Bone marrow (tissue), 2 donors: ENCODE measurements around the gene HBG1.
"Not testable (repeated sequence)": the region's sequence is repeated elsewhere in the genome, so short reads cannot be mapped to it uniquely, and the experiment has no call there.

Experiments
- DNase-seq, 2 donors: peaks; one replicate each; lab custom pipeline; 2025; lab: John Stamatoyannopoulos, UW

Gene HBG1

DNA sequence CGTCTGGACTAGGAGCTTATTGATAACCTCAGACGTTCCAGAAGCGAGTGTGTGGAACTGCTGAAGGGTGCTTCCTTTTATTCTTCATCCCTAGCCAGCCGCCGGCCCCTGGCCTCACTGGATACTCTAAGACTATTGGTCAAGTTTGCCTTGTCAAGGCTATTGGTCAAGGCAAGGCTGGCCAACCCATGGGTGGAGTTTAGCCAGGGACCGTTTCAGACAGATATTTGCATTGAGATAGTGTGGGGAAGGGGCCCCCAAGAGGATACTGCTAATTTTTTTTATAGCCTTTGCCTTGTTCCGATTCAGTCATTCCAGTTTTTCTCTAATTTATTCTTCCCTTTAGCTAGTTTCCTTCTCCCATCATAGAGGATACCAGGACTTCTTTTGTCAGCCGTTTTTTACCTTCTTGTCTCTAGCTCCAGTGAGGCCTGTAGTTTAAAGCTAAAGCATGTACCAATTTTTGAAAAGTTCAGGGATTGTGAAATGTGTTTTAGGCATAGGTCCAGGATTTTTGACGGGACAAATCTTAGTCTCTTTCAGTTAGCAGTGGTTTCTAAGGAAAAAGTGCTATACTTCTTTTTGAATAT, at the start of gene HBG1:
Gene HBG1, minus strand, starts transcription at position 51 of the 590 bp plus-strand sequence. CDS start 53 bp downstream, outside the sequence.
- not testable (repeated sequence) for DNase-seq

DNA sequence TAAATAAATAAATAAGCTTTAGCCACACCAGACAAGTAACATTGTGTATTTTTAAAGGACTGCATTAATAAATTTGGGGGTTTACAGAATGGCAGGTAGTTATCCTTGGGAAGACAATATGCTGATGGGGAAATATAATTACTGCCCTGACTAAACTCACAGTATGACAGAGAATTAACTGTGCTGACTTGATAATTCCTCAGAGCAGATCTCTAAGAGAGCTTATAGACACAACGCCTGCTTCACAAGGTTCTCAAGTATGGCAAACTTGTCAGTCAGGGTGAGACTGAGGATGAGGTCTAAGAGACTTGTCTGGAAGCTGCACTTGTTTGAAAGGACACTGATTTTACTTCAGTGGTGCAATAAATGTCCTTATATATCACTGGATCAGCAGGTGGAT, 48.8 kb upstream of the HBG1 start:
- DNase-seq: no peak

DNA sequence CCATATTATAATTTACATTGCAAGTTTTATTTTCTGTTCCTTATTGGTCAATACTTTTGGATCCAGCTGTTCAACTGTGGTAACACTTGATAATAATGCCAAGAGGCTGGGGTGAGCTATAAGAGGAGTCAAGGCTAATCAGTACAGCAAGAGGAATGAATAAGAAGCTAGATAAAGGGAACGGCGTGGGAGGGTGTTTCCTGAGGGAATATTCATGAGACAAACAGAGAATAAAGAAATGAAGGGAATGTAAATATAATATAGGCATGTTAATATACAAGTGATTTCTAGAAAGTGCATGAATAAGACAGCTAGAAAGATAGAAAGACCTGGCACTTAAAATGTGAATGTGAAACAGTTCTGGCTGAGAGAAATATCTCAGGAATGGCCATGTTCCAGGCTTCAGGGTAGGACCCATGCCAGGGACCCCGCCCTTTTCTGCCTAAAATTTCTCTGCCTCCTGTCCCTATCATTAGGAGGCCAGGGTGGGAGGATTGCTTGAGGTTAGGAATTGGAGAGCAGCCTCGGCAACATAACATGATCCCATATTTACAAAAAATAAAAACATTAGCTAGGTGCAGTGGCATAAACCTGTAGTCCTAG, 48.2 kb upstream of the HBG1 start:
- no peak for DNase-seq

DNA sequence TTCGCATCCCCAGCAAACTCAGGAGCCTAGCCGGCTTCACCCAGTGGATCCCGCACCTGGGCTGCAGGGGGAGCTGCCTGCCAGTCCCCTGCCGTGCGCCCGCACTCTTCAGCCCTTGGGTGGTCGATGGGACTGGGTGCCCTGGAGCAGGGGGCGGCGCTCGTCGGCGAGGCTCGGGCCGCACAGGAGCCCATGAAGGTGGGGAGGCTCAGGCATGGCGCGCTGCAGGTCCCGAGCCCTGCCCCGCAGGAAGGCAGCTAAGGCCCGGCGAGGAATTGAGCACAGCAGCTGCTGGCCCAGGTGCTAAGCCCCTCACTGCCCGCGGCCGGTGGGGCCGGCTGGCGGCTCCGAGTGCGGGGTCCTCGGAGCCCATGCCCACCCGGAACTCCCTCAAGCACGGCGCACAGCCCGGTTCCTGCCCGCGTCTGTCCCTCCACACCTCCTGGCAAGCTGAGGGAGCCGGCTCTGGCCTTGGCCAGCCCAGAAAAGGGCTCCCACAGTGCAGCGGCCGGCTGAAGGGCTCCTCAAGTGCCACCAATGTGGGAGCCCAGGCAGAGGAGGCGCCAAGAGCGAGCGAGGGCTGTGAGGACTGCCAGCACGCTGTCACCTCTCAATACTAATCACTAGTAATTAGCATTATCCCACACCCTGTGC, 44.8 kb upstream of the HBG1 start:
- not testable (repeated sequence) for DNase-seq

DNA sequence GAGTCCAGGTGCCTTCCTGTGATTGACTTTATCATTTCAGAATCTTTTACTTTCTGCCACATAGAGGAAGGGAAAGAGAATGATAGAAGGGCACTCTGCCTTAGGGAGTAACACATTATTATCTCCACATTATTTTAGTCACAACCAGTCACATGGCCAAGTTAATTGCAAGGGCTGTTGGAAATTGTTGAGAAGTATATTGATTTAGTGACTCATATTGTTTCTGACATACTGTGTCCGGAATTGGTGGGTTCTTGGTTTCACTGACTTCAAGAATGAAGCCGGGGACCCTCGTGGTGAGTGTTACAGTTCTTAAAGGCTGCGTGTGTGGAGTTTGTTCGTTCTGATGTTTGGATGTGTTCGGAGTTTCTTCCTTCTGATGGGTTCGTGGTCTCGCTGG, 43.4 kb upstream of the HBG1 start:
- DNase-seq: no peak

DNA sequence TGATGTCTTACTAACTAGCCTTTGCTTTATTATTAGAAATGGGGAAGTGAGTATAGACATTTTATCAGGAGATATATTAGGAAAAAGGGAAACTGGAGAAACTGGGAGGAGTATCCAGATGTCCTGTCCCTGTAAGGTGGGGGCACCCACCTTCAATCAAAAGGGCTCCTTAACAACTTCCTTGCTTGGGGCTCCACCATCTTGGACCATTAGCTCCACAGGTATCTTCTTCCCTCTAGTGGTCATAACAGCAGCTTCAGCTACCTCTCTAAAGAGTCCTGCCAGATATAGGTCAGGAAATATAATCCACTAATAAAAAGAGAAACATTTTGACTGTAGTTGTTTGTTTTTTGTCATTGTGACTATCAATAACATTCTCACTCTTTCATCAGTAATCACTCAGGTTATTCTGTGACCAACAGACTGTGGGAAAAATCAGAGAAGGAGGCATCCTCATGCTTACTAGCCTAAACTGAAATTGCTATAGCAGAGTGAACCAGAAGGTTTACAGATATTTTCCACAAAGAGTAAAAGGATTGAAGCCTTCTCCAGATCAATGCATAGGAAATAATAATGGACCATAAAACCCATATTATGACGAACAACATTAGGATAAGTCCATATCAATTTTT, 41.7 kb upstream of the HBG1 start:
- DNase-seq: peak in 1 of 2 donors; percentile 64

DNA sequence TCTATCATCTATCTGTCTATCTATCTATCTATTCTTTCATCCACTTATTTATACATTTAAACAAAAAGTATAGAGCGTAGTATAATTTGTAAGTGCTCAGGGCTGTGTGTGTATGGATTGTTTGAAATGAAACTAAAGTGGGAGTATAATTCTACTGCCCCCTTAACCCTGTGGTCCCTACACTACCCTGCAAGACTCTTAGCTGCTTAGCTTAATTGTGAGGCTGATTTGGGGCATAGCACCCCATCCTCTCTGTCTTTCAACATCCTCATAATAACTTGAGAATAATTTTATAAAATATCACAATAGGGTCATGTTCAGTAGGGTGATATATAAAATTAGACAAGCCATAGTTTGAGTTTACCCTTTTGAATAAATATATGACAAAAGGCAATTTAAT, 40.4 kb upstream of the HBG1 start:
- DNase-seq: no peak

DNA sequence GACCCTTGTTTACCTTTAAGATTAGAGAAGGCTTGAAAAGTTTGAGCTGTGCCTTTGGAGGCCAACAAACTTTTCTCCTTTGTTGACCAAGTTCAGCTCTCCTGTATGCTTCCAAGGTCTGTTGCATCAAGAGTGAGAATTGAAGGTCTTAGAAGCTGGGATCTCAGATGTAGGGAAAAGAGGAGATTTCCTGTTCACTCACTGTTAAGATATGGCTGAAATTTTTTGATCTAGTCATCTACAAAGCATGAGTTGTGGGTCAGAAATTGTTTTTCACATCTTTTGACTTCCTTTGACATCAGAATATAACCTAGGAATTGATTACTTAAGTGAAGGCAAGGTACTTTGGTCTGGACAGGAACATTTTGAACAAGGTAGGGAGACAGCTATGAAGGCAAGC, 40.0 kb upstream of the HBG1 start:
- no peak for DNase-seq

DNA sequence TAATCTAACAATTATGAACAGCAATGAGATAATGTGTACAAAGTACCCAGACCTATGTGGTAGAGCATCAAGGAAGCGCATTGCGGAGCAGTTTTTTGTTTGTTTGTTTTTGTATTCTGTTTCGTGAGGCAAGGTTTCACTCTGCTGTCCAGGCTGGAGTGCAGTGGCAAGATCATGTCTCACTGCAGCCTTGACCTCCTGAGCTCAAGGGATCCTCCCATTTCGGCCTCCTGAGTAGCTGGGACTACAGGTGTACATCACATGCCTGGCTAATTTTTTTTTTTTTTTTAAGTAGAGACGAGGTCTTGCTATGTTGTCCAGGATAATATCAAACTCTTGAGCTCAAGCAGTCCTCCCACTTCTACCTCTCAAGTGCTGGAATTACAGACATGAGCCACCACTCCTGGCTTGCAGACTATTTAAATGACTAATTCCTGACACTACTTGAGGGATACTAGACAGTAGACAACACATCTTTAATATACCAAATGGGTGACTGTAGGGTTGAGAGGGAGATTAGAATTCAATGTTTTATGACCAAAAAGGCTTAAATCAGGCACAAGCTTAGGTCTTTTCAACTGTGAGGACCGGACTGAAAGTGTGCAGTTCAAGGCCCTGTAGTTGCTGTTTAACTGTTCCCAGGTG, 39.4 kb upstream of the HBG1 start:
- no peak for DNase-seq

DNA sequence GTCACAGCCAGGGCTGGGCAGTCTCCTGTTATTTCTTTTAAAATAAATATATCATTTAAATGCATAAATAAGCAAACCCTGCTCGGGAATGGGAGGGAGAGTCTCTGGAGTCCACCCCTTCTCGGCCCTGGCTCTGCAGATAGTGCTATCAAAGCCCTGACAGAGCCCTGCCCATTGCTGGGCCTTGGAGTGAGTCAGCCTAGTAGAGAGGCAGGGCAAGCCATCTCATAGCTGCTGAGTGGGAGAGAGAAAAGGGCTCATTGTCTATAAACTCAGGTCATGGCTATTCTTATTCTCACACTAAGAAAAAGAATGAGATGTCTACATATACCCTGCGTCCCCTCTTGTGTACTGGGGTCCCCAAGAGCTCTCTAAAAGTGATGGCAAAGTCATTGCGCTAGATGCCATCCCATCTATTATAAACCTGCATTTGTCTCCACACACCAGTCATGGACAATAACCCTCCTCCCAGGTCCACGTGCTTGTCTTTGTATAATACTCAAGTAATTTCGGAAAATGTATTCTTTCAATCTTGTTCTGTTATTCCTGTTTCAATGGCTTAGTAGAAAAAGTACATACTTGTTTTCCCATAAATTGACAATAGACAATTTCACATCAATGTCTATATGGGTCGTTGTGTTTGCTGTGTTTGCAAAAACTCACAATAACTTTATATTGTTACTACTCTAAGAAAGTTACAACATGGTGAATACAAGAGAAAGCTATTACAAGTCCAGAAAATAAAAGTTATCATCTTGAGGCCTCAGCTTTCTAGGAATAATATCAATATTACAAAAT, 38.6 kb upstream of the HBG1 start:
- no peak for DNase-seq

DNA sequence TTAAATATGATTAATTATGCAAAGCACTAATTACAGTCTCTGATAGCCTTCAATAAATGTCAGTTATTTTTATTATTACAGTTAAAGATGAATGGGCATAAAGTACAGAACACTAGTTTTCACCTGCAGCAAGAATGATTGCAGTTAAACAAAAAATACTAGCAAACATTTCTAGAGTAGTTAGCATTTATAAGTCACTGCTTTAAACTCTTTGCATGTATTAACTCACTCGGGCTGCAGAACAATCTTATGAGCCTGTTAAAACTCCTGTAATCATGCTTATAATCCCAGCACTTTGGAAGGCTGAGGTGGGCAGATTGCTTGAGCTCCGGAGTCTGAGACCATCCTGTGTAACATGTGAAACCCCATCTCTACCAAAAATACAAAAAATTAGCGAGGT, 37.2 kb upstream of the HBG1 start:
- no peak for DNase-seq

DNA sequence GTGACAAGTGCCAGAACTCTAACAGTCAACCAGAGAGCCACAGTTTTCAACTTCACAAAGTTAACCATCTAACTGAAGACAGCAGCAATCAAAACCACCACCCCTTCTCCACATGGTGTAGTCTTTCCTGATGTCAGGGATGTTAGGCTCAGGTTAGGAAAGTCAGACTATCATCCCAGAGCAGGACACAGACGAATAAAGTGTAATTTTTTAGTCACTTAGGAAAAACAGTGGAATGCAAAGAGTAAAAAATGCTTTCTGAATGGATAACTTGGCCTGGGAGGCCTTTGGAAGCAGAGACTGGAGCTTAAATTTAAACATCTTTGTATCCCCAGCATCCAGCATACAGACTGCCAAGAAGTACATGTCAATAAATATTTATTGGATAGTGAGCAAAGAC, 36.7 kb upstream of the HBG1 start:
- DNase-seq: no peak

DNA sequence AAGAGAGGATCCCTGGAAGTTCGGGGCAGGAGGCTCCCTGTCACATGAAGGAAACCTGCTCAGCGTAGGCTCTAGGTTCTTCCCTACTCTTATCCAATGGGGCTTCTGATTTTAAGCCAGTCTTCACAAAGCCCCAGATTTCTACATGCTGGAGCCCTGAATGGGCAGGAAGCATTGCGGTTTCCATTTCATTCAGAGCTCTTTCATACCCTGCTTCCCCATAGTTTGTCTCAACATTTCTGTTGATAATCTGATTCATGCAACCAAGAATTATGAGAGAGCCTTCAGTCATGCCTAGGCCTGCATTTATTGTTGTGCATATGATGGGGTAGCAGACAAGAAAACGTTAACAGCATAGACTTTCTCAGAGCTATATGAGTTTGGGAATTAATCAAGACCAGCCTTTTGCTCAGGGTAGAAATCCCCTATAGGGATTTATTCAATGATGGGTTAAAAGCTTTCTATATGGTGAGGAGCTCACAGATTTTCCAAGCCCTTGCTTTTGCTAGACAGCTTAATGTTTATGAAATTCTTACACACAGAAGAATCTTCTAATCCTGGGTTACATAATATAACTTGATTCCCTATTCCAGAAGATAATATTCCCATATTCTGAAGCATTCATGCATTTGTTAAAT, 36.2 kb upstream of the HBG1 start:
- DNase-seq: no peak

DNA sequence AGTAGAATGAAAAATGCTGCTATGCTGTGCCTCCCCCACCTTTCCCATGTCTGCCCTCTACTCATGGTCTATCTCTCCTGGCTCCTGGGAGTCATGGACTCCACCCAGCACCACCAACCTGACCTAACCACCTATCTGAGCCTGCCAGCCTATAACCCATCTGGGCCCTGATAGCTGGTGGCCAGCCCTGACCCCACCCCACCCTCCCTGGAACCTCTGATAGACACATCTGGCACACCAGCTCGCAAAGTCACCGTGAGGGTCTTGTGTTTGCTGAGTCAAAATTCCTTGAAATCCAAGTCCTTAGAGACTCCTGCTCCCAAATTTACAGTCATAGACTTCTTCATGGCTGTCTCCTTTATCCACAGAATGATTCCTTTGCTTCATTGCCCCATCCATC, 35.0 kb upstream of the HBG1 start:
- no peak for DNase-seq

DNA sequence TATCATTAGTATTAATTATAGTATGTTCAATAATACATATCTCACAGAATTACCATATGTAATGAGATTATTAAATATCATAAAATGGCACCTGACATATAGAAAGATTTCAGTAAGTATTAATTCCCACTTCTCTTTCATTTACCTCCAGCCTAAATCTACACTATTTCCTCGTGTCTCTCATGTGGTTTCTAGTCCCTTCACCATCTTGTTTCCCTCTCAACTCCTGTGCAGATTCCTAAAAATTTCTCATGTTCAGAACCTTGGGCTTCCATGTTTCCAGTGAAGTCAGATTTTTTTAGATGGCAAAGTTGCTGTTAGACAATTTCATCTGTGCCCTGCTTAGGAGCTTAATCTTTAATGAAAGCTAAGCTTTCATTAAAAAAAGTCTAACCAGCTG, 34.2 kb upstream of the HBG1 start:
- no peak for DNase-seq

DNA sequence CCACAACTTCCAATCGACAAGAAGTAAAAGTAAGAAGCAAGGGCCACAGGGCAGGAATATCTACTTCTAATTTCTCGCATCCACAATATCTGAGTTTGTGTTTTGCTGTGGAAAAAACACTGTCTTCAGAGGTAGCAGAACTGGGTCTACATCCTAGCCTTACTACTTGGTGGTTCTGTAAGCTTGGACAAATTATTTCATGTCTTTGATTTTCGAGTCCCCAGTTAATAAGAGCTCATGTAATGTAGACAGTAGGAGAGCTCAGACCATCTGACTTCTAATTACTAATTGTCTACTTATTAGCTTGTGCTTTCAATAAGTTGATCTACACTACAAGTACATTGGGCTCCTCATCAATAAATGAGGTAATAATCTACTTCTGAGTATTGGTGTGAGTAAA, 33.4 kb upstream of the HBG1 start:
- no peak for DNase-seq

DNA sequence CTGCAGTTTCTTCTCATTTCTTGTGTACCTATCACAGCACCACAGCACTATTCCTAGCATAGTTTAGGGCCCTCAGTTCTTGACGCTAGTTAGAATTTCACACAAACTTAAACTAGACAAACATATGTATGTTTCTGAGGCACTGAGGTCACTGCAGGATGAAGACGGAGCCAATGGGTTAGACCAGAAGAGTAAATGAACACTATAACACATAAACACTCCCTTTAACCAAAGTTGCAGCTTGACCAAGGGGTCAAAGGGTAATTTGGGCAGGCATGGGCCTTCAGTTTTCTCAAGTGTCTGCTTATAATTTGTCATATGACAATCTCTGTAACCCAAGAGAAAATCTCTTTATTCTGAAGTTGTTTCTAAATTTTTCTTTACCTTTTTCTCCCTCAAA, 33.0 kb upstream of the HBG1 start:
- DNase-seq: no peak

DNA sequence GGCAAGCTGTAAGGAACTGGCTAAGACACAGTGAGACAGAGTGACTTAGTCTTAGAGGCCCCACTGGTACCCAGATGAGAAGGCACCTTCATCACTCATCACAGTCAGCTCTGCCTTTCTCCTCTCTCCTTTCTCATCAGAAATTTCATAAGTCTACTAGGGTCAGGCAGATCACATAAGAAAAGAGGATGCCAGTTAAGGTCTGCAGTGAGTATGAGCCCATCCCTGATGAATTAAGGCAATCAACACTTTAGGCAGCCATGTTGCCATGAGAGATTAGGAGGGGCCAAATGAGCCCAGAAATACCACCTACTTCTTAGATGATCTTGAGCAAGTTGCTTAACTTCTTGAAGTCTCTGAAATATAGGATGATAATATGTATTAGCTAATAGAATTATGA, 31.9 kb upstream of the HBG1 start:
- no peak for DNase-seq

DNA sequence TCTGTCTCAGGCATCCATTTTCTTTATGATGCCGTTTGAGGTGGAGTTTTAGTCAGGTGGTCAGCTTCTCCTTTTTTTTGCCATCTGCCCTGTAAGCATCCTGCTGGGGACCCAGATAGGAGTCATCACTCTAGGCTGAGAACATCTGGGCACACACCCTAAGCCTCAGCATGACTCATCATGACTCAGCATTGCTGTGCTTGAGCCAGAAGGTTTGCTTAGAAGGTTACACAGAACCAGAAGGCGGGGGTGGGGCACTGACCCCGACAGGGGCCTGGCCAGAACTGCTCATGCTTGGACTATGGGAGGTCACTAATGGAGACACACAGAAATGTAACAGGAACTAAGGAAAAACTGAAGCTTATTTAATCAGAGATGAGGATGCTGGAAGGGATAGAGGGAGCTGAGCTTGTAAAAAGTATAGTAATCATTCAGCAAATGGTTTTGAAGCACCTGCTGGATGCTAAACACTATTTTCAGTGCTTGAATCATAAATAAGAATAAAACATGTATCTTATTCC, 31.0 kb upstream of the HBG1 start:
- peak; percentile 16 to 97 for DNase-seq

DNA sequence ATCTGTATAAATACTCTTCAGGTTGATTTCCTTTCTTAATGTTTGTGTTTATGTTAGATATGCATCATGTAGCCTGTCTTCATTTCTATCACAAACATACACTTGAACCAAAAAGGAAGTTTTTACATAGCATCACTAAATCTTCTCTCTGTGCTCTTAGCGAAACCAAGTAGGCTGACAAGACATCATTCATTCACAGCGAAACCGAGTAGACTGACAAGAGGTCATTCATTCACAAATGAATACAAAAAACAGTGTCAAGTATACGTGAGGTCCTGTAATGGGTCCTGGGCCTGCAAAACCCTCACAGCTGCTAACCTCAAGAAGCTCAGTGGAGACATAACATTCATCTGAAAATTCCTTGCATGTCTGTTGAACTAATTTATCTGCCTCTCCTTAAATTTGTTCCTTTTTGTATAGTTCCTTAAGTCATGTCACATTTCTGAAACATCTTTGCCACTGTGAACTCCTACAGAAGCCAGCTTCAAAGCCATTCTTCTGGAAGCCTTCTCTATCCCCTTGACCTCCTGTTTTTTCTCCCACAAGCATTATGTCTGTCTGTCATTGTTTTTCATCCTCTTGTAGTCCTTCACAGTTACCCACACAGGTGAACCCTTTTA, 29.9 kb upstream of the HBG1 start:
- DNase-seq: no peak
